ENCODE data around the gene TRPM3. TPM values are rescaled to one million over a fixed set of nuclear protein-coding genes. Genes with fewer than 3 reads are reported as not detected.
"Not testable (repeated sequence)": the region's sequence is repeated elsewhere in the genome, so short reads cannot be mapped to it uniquely, and the experiment has no call there.

Gene TRPM3
- total RNA-seq, 1 experiment from 2014 or later: 2.0 TPM

GRCh38 chr9:70760228-70760627 lies 361.2 kb downstream of the TRPM3 start:
- H3K27me3 ChIP-seq (ENCODE audit: control insufficient read depth, insufficient read depth, low read length): no peaks in the 10 kb centered on the region
- H3K4me3 ChIP-seq (ENCODE audit: insufficient read depth, low read depth, low read length): no peak overlapping the region
- H3K36me3 ChIP-seq (replicated peaks; ENCODE audit: control insufficient read depth, insufficient read depth, low read length): no peaks in the 10 kb centered on the region
- no peak for DNase-seq

GRCh38 chr9:70753311-70753710 lies 368.1 kb downstream of the TRPM3 start:
- DNase-seq: no peak
- Histone ChIP-seq H3K36me3 (replicated peaks; ENCODE audit: control insufficient read depth, insufficient read depth, low read length) (no peaks in the 10 kb centered on the region), H3K4me3 (ENCODE audit: insufficient read depth, low read depth, low read length) (no peak overlapping the region), H3K27me3 (ENCODE audit: control insufficient read depth, insufficient read depth, low read length) (no peaks in the 10 kb centered on the region)

- no peaks in the 10 kb centered on the region for H3K27me3 ChIP-seq (ENCODE audit: control insufficient read depth, insufficient read depth, low read length)
- H3K36me3 ChIP-seq (replicated peaks; ENCODE audit: control insufficient read depth, insufficient read depth, low read length): no peaks in the 10 kb centered on the region
- DNase-seq: no peak
- no peak overlapping the region for H3K4me3 ChIP-seq (ENCODE audit: insufficient read depth, low read depth, low read length)
Measured at GRCh38 chr9:70749066-70749465, 372.4 kb downstream of the TRPM3 start.

- Histone ChIP-seq H3K27me3 (ENCODE audit: control insufficient read depth, insufficient read depth, low read length) (no peaks in the 10 kb centered on the region), H3K4me3 (ENCODE audit: insufficient read depth, low read depth, low read length) (no peak overlapping the region), H3K36me3 (replicated peaks; ENCODE audit: control insufficient read depth, insufficient read depth, low read length) (no peaks in the 10 kb centered on the region)
- no peak for DNase-seq
Measured at GRCh38 chr9:70747261-70747718, 374.1 kb downstream of the TRPM3 start.

GRCh38 chr9:70746760-70747159 lies 374.7 kb downstream of the TRPM3 start:
- H3K27me3 ChIP-seq (ENCODE audit: control insufficient read depth, insufficient read depth, low read length): no peaks in the 10 kb centered on the region
- no peak for DNase-seq
- no peak overlapping the region for H3K4me3 ChIP-seq (ENCODE audit: insufficient read depth, low read depth, low read length)
- H3K36me3 ChIP-seq (replicated peaks; ENCODE audit: control insufficient read depth, insufficient read depth, low read length): no peaks in the 10 kb centered on the region

GRCh38 chr9:70746316-70746715 lies 375.1 kb downstream of the TRPM3 start:
- Histone ChIP-seq H3K4me3 (ENCODE audit: insufficient read depth, low read depth, low read length) (no peak overlapping the region), H3K36me3 (replicated peaks; ENCODE audit: control insufficient read depth, insufficient read depth, low read length) (no peaks in the 10 kb centered on the region), H3K27me3 (ENCODE audit: control insufficient read depth, insufficient read depth, low read length) (no peaks in the 10 kb centered on the region)
- no peak for DNase-seq

GRCh38 chr9:70724794-70725193 lies 396.6 kb downstream of the TRPM3 start:
- DNase-seq; H3K27me3 ChIP-seq (ENCODE audit: control insufficient read depth, insufficient read depth, low read length); H3K36me3 ChIP-seq (replicated peaks; ENCODE audit: control insufficient read depth, insufficient read depth, low read length); H3K4me3 ChIP-seq (ENCODE audit: insufficient read depth, low read depth, low read length): not testable (repeated sequence)

- not testable (repeated sequence) for H3K36me3 ChIP-seq (replicated peaks; ENCODE audit: control insufficient read depth, insufficient read depth, low read length); DNase-seq; H3K27me3 ChIP-seq (ENCODE audit: control insufficient read depth, insufficient read depth, low read length); H3K4me3 ChIP-seq (ENCODE audit: insufficient read depth, low read depth, low read length)
Measured at GRCh38 chr9:70724025-70724424, 397.4 kb downstream of the TRPM3 start.

- H3K36me3 ChIP-seq (replicated peaks; ENCODE audit: control insufficient read depth, insufficient read depth, low read length); DNase-seq; H3K27me3 ChIP-seq (ENCODE audit: control insufficient read depth, insufficient read depth, low read length); H3K4me3 ChIP-seq (ENCODE audit: insufficient read depth, low read depth, low read length): not testable (repeated sequence)
Measured at GRCh38 chr9:70706797-70707196, 414.6 kb downstream of the TRPM3 start.

GRCh38 chr9:70701163-70701562 lies 420.3 kb downstream of the TRPM3 start:
- no peaks in the 10 kb centered on the region for H3K36me3 ChIP-seq (replicated peaks; ENCODE audit: control insufficient read depth, insufficient read depth, low read length)
- DNase-seq: no peak
- no peak overlapping the region for H3K4me3 ChIP-seq (ENCODE audit: insufficient read depth, low read depth, low read length)
- no peaks in the 10 kb centered on the region for H3K27me3 ChIP-seq (ENCODE audit: control insufficient read depth, insufficient read depth, low read length)

- Histone ChIP-seq H3K4me3 (ENCODE audit: insufficient read depth, low read depth, low read length) (no peak overlapping the region), H3K27me3 (ENCODE audit: control insufficient read depth, insufficient read depth, low read length) (no peaks in the 10 kb centered on the region), H3K36me3 (replicated peaks; ENCODE audit: control insufficient read depth, insufficient read depth, low read length) (no peaks in the 10 kb centered on the region)
- no peak for DNase-seq
Measured at GRCh38 chr9:70696694-70697335, 424.6 kb downstream of the TRPM3 start.

GRCh38 chr9:70694758-70695157 lies 426.7 kb downstream of the TRPM3 start:
- DNase-seq: no peak
- no peaks in the 10 kb centered on the region for H3K36me3 ChIP-seq (replicated peaks; ENCODE audit: control insufficient read depth, insufficient read depth, low read length)
- H3K27me3 ChIP-seq (ENCODE audit: control insufficient read depth, insufficient read depth, low read length): no peaks in the 10 kb centered on the region
- no peak overlapping the region for H3K4me3 ChIP-seq (ENCODE audit: insufficient read depth, low read depth, low read length)

- Histone ChIP-seq H3K36me3 (replicated peaks; ENCODE audit: control insufficient read depth, insufficient read depth, low read length) (no peaks in the 10 kb centered on the region), H3K4me3 (ENCODE audit: insufficient read depth, low read depth, low read length) (no peak overlapping the region), H3K27me3 (ENCODE audit: control insufficient read depth, insufficient read depth, low read length) (no peaks in the 10 kb centered on the region)
- no peak for DNase-seq
Measured at GRCh38 chr9:70693186-70693585, 428.2 kb downstream of the TRPM3 start.

- Histone ChIP-seq H3K36me3 (replicated peaks; ENCODE audit: control insufficient read depth, insufficient read depth, low read length) (no peaks in the 10 kb centered on the region), H3K27me3 (ENCODE audit: control insufficient read depth, insufficient read depth, low read length) (no peaks in the 10 kb centered on the region), H3K4me3 (ENCODE audit: insufficient read depth, low read depth, low read length) (no peak overlapping the region)
- DNase-seq: no peak
Measured at GRCh38 chr9:70692431-70692830, 429.0 kb downstream of the TRPM3 start.

- no peak for DNase-seq
- Histone ChIP-seq H3K36me3 (replicated peaks; ENCODE audit: control insufficient read depth, insufficient read depth, low read length) (no peaks in the 10 kb centered on the region), H3K4me3 (ENCODE audit: insufficient read depth, low read depth, low read length) (no peak overlapping the region), H3K27me3 (ENCODE audit: control insufficient read depth, insufficient read depth, low read length) (no peaks in the 10 kb centered on the region)
Measured at GRCh38 chr9:70688704-70689103, 432.7 kb downstream of the TRPM3 start.

GRCh38 chr9:70683841-70684240 lies 437.6 kb downstream of the TRPM3 start:
- no peak overlapping the region for H3K4me3 ChIP-seq (ENCODE audit: insufficient read depth, low read depth, low read length)

More at GRCh38 chr9:70683841-70684240, 437.6 kb downstream of the TRPM3 start:
- no peak for DNase-seq
- no peaks in the 10 kb centered on the region for H3K36me3 ChIP-seq (replicated peaks; ENCODE audit: control insufficient read depth, insufficient read depth, low read length)
- no peaks in the 10 kb centered on the region for H3K27me3 ChIP-seq (ENCODE audit: control insufficient read depth, insufficient read depth, low read length)

All from H7 (cell line).